Measurements from ENCODE around the gene PMS2. TPM values are rescaled to one million over a fixed set of nuclear protein-coding genes. Genes with fewer than 3 reads are reported as not detected.
"Not testable (repeated sequence)": the region's sequence is repeated elsewhere in the genome, so short reads cannot be mapped to it uniquely, and the experiment has no call there.

Gene PMS2
- polyA plus RNA-seq, 1 donor from 2014 or later: 14.2 TPM

DNA sequence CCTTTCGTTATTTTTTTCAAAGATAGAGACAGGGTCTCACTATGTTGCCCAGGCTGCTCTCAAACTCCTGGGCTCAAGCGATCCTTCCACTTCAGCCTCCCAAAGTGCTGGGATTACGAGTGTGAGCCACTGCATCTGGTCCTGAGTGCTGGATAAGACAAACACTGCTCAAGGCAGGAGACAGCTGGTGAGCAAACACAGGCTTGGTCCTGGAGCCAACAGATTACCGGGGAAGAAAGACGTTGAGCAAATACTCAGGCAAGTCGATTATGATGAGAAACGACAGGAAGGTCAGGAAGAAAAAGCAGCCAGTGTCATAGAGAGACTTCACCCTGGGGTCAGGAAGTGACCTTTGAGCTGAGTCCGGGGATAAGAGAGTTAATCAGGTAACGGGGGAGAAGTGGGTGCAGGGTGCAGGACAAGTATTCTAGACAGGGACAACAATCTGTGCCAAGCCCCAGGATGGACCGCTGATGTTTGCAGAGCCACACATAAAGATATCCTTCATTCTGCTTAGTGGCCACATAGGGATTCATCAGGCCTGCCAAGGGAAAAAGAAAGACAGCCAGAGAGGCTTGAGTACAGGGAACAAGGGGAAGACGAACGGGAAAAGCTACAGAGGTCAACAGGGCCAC lies 29.1 kb downstream of the PMS2 start:
- not testable (repeated sequence) for H3K36me3 Mint-ChIP-seq, H3K4me1 Mint-ChIP-seq, H3K9me3 Mint-ChIP-seq, H3K27me3 Mint-ChIP-seq, H3K27ac Mint-ChIP-seq, H3K4me3 Mint-ChIP-seq

DNA sequence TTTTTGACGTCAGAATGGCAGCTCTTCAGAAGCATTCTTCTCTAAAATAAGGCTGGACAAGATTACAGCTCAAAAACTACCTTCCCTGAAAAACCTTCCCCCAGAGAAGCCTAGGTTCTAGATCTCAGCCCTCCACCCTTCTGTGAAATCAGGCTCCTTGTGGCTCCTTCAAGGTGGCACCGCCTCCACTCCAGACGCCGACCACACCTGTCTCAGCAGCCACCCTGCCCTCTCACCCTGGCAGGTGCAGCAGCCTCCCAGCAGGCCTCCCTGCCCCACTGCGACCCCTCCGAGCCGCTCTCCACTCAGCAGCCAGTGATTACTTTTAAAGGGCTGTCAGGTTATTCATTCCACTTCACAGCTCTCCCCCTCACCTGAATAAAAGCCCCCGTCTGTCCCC lies 35.3 kb downstream of the PMS2 start:
- not testable (repeated sequence) for H3K4me1 Mint-ChIP-seq, H3K36me3 Mint-ChIP-seq, H3K9me3 Mint-ChIP-seq, H3K27me3 Mint-ChIP-seq, H3K27ac Mint-ChIP-seq, H3K4me3 Mint-ChIP-seq

DNA sequence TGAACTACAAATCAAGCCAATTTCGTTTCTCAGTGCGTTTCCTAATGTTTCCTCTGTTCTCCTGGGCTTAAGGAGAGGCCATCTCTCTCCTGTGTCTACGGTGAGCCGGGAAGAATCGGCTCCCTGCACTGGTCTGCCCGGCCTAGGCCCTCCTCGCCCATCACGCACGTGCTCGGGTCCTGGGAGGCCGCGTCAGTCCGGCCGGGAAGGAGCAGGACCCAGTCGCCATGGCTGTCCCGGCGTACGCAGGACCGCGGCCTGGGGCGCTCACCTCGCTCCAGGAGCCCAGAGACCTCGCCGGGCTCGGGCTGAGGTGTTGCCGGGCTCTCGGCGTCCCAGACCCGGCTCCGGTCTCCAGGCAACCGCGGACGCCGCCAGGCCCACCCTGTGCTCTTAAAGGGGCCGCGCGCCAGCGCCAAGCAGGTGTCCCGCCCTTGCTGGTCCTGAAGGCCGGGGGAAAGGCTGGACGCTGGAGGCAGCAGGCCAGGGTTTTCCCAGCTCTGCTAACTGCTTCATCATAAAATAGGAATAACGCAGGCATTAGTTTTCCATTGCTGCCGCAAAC lies 38.4 kb downstream of the PMS2 start, which contains the start of gene RSPH10B:
Gene RSPH10B (minus strand): TSS at position 343 of the 565 bp plus-strand sequence. CDS start 3,573 bp downstream, outside the sequence.
- H3K4me3 Mint-ChIP-seq, H3K27me3 Mint-ChIP-seq, H3K9me3 Mint-ChIP-seq, H3K36me3 Mint-ChIP-seq, H3K4me1 Mint-ChIP-seq, H3K27ac Mint-ChIP-seq: not testable (repeated sequence)

DNA sequence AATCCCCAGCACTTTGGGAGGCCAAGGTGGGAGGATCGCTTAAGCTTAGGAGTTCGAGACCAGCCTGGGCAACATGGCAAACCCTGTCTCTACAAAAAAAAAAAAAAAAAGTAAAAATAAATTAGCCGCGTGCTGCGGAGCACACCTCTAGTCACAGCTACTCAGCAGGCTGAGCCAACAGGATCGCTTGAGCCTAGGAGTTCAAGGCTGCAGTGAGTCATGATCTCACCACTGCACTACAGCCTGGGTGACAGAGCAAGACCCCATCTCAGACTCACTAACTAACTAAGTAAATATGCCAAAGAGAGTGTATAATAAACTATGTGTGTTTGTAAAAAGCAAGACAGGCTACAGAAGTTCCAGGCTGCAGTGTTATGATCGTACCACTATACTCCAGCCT lies 45.0 kb downstream of the PMS2 start:
- H3K9me3 Mint-ChIP-seq, H3K27me3 Mint-ChIP-seq, H3K4me1 Mint-ChIP-seq, H3K27ac Mint-ChIP-seq, H3K36me3 Mint-ChIP-seq, H3K4me3 Mint-ChIP-seq: not testable (repeated sequence)

DNA sequence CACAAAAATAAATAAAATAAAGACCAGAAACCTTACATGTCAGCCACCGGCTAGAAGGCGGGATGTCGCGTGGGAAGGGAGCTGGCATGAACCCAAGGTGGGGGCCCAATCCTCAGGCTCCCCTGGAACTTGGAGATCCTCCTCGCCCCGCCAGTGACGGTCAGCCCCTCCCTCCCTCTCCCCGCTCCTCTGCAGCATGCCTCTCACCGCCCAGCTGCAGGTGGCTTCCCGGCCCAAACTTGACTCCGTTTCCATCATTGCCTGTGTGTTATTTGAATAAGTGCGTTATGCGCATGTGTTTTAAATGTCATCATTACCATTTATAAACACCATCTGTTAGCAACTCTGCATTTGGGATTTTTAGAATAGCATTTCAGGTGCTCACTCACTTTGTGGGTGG lies 45.6 kb downstream of the PMS2 start:
- H3K4me1 Mint-ChIP-seq, H3K4me3 Mint-ChIP-seq, H3K9me3 Mint-ChIP-seq, H3K27ac Mint-ChIP-seq, H3K36me3 Mint-ChIP-seq, H3K27me3 Mint-ChIP-seq: not testable (repeated sequence)

DNA sequence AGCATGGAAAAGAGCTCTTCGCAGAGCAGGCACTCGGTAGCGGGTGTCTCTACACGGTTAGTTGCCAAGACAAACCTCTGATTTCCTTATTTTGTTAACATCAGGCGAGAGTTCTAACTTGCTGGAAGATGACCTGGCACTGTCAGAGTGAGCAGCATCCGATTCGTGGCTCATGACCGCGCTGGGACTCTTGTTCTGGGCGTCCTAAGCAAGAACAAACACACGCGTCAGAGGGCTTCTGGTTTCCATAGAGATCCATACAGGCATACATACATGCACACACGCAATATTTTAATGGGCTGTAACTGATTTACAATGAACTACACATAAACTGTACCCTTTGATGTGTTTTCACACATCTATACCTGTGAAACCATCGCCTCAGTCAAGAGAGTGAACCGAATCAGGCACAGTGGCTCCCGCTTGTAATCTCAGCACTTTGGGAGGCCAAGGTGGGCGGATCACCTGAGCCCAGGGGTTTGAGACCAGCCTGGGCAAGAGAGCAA lies 73.9 kb downstream of the PMS2 start:
- not testable (repeated sequence) for H3K4me1 Mint-ChIP-seq, H3K36me3 Mint-ChIP-seq, H3K27ac Mint-ChIP-seq, H3K27me3 Mint-ChIP-seq, H3K4me3 Mint-ChIP-seq, H3K9me3 Mint-ChIP-seq

DNA sequence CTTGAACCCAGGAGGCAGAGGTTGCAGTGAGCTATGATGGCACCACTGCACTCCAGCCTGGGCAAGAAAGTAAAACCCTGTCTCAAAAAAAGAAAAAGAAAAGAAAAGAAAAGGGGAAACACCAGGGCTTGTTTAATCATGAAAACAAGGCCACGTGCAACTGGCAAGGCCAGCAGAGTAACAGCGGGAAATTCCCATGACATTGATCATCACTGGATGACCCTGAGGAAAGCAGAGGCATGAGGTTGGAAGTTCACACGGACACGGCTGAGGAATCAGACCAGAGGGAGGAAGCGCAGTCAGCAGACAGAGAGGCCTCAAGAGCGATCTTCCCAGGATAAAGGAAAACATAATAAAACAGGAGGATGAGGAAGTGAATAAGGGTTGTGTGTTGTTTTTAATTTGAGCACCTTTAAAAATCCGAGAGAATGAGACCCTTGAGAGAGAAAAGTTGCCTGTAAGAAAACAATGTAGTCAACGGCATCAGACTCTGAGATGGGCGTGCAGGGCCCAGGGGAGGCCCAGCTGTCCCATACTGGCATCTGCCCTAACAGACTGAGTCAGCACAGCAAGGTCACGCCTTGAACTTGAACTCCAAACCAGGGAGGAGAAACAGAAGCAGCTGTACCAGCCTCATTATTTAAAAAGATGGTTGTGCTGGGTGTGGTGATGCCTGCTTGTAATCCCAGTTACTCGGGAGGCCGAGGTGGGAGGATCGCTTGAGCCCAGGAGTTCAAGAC lies 76.8 kb downstream of the PMS2 start:
- H3K4me3 Mint-ChIP-seq, H3K4me1 Mint-ChIP-seq, H3K9me3 Mint-ChIP-seq, H3K27ac Mint-ChIP-seq, H3K27me3 Mint-ChIP-seq, H3K36me3 Mint-ChIP-seq: not testable (repeated sequence)

DNA sequence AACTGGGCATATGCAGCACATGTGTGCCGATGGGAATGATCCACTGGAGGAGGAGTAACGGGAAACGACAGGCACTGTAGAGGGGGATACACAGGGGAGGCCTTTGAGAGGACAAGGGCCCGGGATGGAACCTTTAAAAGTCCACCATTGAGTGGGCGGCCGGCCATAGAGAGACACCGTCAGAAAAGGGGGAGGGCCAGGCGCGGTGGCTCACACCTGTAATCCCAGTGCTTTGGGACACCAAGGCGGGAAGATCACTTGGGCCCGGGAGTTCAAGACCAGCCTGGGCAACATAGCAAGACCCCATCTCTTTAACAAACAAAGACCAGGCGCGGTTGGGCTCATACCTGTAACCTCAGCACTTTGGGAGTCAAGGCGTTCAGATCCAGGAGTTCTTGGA lies 77.6 kb downstream of the PMS2 start:
- H3K4me3 Mint-ChIP-seq, H3K36me3 Mint-ChIP-seq, H3K27me3 Mint-ChIP-seq, H3K9me3 Mint-ChIP-seq, H3K27ac Mint-ChIP-seq, H3K4me1 Mint-ChIP-seq: not testable (repeated sequence)

DNA sequence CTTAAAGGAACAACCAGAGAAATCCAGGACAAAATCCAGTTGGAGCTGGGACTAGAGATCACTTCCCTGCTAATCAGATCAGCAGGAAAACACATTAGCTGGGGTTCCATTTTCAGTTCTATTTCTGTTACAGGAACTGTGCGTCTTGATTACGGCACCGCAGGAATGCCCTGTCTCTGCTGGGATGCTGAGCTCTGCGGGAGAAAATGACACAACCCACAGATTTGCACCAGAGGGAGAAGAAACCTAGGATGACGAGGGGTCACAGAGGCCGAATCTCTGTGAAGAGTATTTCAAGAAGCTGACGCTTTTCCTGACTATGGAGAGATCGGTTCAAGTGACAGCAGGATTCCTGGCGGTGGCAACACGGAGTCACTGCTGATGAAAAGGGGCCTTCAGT lies 78.6 kb downstream of the PMS2 start:
- H3K4me1 Mint-ChIP-seq, H3K4me3 Mint-ChIP-seq, H3K9me3 Mint-ChIP-seq, H3K27ac Mint-ChIP-seq, H3K36me3 Mint-ChIP-seq, H3K27me3 Mint-ChIP-seq: not testable (repeated sequence)

DNA sequence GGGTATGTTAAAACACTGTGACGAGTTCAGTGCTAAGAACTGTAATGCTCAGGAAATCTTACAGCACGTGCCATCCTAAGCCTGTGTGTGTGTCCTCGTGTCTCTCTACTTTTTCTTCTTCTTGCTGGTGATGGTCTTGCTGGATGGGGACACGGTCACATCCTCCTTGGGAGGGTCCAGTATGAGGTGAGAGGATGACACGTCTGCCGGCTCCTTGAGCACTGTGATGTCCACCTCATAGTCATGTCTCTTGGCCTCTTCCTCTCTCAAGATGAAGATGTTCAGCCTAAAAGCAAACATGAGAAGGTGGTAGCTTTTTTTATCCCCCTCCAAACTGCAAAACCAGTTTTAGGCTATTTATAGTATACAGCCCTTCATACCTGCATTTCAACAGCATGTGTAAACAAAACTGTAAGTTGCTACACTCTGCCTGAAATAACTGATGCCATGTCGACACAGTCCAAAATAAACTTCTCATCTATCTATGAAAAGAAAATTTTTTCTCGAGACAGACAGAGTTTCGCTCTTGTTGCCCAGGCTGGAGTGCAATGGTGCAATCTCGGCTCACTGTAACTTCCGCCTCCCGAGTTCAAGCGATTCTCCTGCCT lies 82.5 kb downstream of the PMS2 start:
- H3K4me1 Mint-ChIP-seq, H3K36me3 Mint-ChIP-seq, H3K4me3 Mint-ChIP-seq, H3K27me3 Mint-ChIP-seq, H3K9me3 Mint-ChIP-seq, H3K27ac Mint-ChIP-seq: not testable (repeated sequence)

DNA sequence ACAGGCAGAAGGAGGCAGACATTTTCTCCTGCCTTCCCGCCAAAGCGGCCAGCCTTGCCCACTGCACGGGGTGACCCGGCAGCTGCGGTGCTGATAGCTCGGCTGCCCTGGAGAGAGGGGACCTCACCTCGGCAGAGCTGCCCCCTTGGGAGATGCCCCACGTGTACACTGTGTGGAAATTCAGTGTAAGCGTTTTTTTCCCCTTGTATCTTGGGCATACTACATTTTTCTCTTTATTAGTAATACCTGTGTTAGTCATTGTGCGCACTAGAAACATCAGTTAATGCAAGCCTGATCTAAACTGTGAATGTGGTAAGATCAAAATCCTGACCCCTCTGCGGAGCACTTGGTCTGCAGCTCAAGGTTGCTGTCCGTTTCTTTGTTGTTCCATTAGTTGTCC lies 84.2 kb downstream of the PMS2 start:
- not testable (repeated sequence) for H3K9me3 Mint-ChIP-seq, H3K4me1 Mint-ChIP-seq, H3K27me3 Mint-ChIP-seq, H3K4me3 Mint-ChIP-seq, H3K27ac Mint-ChIP-seq, H3K36me3 Mint-ChIP-seq

DNA sequence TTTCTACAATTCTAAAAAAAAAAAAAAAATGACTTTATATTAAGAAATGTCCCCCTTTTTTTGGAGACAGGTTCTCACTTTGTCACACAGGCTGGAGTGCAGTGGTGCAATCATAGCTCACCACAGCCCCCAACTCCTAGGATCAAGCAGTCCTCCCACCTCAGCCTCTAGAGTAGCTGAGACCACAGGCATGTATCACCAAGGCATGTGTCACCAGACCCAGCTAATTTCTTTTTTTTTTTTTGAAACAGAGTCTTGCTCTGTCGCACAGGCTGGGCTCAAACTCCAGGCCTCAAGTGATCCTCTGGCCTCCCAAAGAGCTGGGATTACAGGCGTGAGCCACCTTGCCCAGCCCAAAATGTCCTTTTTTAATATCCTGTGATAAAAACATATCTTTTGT lies 84.7 kb downstream of the PMS2 start:
- H3K27me3 Mint-ChIP-seq, H3K27ac Mint-ChIP-seq, H3K9me3 Mint-ChIP-seq, H3K4me1 Mint-ChIP-seq, H3K36me3 Mint-ChIP-seq, H3K4me3 Mint-ChIP-seq: not testable (repeated sequence)

Other genes with a start within 250 kb of the PMS2 start
- 31.6 TPM for gene RNF216, start 227.4 kb downstream of the PMS2 start, polyA plus RNA-seq
- not detected for gene OCM, start 128.3 kb downstream of the PMS2 start, polyA plus RNA-seq
- 39.9 TPM for gene CCZ1, start 110.3 kb downstream of the PMS2 start, polyA plus RNA-seq
- not detected for gene RSPH10B, start 38.4 kb downstream of the PMS2 start, polyA plus RNA-seq
- gene AIMP2, start 223 bp upstream of the PMS2 start, polyA plus RNA-seq: 25.9 TPM
- gene ANKRD61, start 22.3 kb upstream of the PMS2 start, polyA plus RNA-seq: 0.24 TPM
- 128 TPM for gene EIF2AK1, start 50.1 kb upstream of the PMS2 start, polyA plus RNA-seq
- 11.9 TPM for gene USP42, start 95.9 kb upstream of the PMS2 start, polyA plus RNA-seq

All from IgD-negative memory B cell (primary cell).